ENCODE data around the gene SLC25A52. TPM values are rescaled to one million over a fixed set of nuclear protein-coding genes. Genes with fewer than 3 reads are reported as not detected.

Gene SLC25A52
- total and polyA plus RNA-seq, 9 of the 15 experiments (the other 6 are each of a cell fraction or from before 2014, with no cell fraction given), result not detected

- TF ChIP-seq MGA (IDR thresholded peaks at IDR 0.05) (peak; percentile 31; the same call in 1 of the 2 replicates), ZNF592 (IDR thresholded peaks at IDR 0.05) (no peak), ZNF584 (CRISPR knock-in tag; IDR thresholded peaks at IDR 0.05; ENCODE audit: low read depth) (peak; percentile 78; the same call in 1 of the 2 replicates), RAD21 (CRISPR knock-in tag; conservative IDR thresholded peaks at IDR 0.05 in 1 of 2, IDR thresholded peaks at IDR 0.05 in 1 of 2) (0 out of 4 replicates have a peak, but pooled peaks of 1 of the 2 experiments have one; percentile 19), POLR2A (conservative IDR thresholded peaks at IDR 0.05) (no peak), ILF3 (IDR thresholded peaks at IDR 0.05; ENCODE audit: borderline replicate concordance) (no peak), NCOA6 (IDR thresholded peaks at IDR 0.05) (no peak)
These were observed 49.9 kb downstream of the SLC25A52 start (continued) for GRCh38 chr18:31710826-31711225.

Measured in K562 (cell line).